ENCODE results near the gene SSTR5. TPM values are rescaled to one million over a fixed set of nuclear protein-coding genes. Genes with fewer than 3 reads are reported as not detected.

Gene SSTR5
- total RNA-seq, 5 donors from 2014 or later (not counting 1 experiment from before 2014, with no cell fraction given) = not detected

DNA sequence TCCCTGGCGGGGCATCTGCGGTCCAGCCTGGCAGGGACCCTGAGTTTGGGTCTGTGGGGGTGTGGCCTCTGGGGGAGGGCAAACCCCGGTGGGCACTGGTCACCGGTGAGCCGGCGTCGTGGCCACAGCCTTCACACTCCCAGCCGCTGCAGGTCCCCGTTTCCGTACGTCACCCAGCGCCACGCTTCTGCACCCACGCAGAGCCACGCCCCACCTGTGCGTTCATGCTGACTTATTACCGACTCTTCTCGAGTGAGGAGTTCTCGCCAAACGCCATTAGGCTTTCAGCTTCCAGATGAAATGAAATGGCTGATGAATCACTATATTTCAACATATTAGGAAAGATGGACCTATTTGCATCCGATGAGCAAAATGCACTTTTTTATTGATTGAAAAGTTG is 8.8 kb upstream of the SSTR5 start:
- ChIA-PET POLR2A (no interaction called here), CTCF (no interaction called here)
- Mint-ChIP-seq H3K4me3 (no peak overlapping the region), H3K27me3 (peaks cover 17 to 45% of the 10 kb centered on the region in 2 donors), H3K4me1 (peaks cover 0 to 8% (median 5%) of the 10 kb centered on the region in 3 donors), H3K9me3 (peaks cover 0 to 5% (median 4%) of the 10 kb centered on the region in 3 donors), H3K27ac (no peak overlapping the region), H3K36me3 (no peaks in the 10 kb centered on the region)
- Histone ChIP-seq H3K9me3 (no peaks in the 10 kb centered on the region), H3K27me3 (replicated peaks in 1 of 2; ENCODE audit: control insufficient read depth in 2 of 2, extremely low read depth in 1 of 2, insufficient read depth in 2 of 2, low read length in 1 of 2) (peaks cover 0 to 68% of the 10 kb centered on the region in 2 experiments), H3K4me3 (ENCODE audit: control insufficient read depth in 1 of 2, extremely low read depth in 1 of 2, low read length in 1 of 2) (no peak overlapping the region), H3K4me1 (ENCODE audit: control insufficient read depth in 1 of 2, extremely low read depth in 1 of 2, insufficient read depth in 2 of 2, low read length in 2 of 2) (peaks cover 0 to 3% of the 10 kb centered on the region in 2 experiments), H3K27ac (ENCODE audit: low read length) (no peak overlapping the region), H3K36me3 (ENCODE audit: control insufficient read depth in 2 of 2, extremely low read depth in 1 of 2, insufficient read depth in 1 of 2, low read length in 1 of 2) (no peaks in the 10 kb centered on the region)
- DNase-seq (no peak), ATAC-seq (replicated peaks in 1 of 4) (no peak)
- WGBS (ENCODE audit: insufficient coverage) = 83% methylated on average over 13 of the region's 21 CpGs

DNA sequence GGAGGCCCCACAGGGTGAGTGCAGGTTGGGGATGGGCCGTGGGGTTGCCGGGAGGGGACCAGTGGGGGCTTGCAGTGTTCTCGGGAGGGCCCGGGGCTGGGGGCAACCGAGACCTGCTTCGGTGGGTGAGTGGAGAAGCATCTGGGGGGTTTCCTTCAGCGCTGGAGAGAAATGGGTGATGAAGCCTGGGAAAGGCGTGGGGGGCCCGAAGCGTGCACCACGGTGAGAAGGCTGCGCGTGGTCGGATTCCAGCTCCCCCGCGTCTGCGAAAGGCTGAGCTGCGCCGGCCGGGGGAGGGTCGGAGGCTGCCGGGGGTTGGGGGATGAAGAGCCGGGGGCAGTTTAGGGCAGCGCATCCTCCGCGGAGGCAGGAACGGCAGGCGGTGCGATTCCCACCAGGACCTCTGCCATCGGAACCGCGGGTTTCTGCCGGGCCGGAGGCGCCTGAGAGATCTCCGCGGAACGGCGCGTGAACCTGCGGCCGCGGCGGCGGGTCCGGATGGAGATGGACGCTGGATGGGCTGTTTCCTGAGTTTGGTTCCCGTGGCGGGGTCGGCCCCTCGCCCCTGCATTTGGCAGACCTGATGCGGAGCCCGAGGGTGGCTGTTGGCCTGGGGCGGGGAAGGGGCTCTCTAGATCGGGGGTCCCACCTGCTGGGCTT is 6.9 kb upstream of the SSTR5 start:
- Mint-ChIP-seq H3K4me1 (peaks cover 0 to 8% (median 2%) of the 10 kb centered on the region in 3 donors), H3K9me3 (no peaks in the 10 kb centered on the region), H3K36me3 (no peaks in the 10 kb centered on the region), H3K27ac (no peak overlapping the region), H3K4me3 (no peak overlapping the region), H3K27me3 (peaks cover 17 to 57% of the 10 kb centered on the region in 2 donors)
- no peak for ATAC-seq (replicated peaks in 1 of 4)
- Histone ChIP-seq H3K9me3 (no peaks in the 10 kb centered on the region), H3K36me3 (ENCODE audit: control insufficient read depth in 2 of 2, extremely low read depth in 1 of 2, insufficient read depth in 1 of 2, low read length in 1 of 2) (no peaks in the 10 kb centered on the region), H3K27ac (ENCODE audit: low read length) (no peak overlapping the region), H3K4me1 (ENCODE audit: control insufficient read depth in 1 of 2, extremely low read depth in 1 of 2, insufficient read depth in 2 of 2, low read length in 2 of 2) (peaks cover 0 to 3% of the 10 kb centered on the region in 2 experiments), H3K27me3 (replicated peaks in 1 of 2; ENCODE audit: control insufficient read depth in 2 of 2, extremely low read depth in 1 of 2, insufficient read depth in 2 of 2, low read length in 1 of 2) (peaks cover 0 to 87% of the 10 kb centered on the region in 2 experiments), H3K4me3 (ENCODE audit: control insufficient read depth in 1 of 2, extremely low read depth in 1 of 2, low read length in 1 of 2) (no peak overlapping the region)
- CTCF ChIA-PET = no interaction called here
- WGBS (ENCODE audit: insufficient coverage) = 35% methylated on average over 48 of the region's 55 CpGs
- POLR2A ChIA-PET = no interaction called here
- no peak for DNase-seq

DNA sequence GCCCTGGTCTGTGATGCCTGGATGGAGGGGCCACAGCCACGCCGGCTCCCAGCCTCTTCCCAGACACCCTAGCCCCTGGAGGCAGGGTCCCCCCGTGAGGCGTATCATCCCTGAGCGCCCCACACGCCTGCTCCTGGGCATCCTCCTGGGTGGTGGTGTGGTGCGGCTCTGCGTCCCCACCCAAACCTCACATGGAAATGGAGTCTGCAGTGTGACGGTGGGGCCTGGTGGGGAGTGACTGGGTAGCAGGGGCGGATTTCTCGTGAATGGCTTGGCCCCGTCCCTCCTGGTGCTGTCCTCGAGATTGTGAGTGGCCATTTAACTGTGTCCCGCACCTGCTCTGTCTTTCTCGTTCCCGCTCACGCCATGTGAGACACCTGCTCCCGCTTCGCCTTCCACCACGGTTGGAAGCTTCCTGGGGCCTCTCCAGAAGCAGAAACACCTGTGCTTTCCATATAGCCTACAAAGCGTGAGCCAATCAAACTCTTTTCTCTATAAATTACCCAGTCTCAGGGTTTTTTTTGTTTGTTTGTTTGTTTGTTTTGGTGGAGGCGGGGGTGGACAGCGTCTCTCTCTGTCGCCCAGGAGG is 5.9 kb upstream of the SSTR5 start:
- Mint-ChIP-seq H3K27ac (no peak overlapping the region), H3K36me3 (no peaks in the 10 kb centered on the region), H3K4me3 (no peak overlapping the region), H3K9me3 (no peaks in the 10 kb centered on the region), H3K4me1 (peaks cover 0 to 8% (median 2%) of the 10 kb centered on the region in 3 donors), H3K27me3 (peaks cover 19 to 60% of the 10 kb centered on the region in 2 donors)
- ChIA-PET CTCF (no interaction called here), POLR2A (no interaction called here)
- H3K9me3 ChIP-seq = no peaks in the 10 kb centered on the region
- H3K4me1 ChIP-seq (ENCODE audit: control insufficient read depth in 1 of 2, extremely low read depth in 1 of 2, insufficient read depth in 2 of 2, low read length in 2 of 2) = peaks cover 0 to 3% of the 10 kb centered on the region in 2 experiments
- no peaks in the 10 kb centered on the region for H3K36me3 ChIP-seq (ENCODE audit: control insufficient read depth in 2 of 2, extremely low read depth in 1 of 2, insufficient read depth in 1 of 2, low read length in 1 of 2)
- peaks cover 0 to 96% of the 10 kb centered on the region in 2 experiments for H3K27me3 ChIP-seq (replicated peaks in 1 of 2; ENCODE audit: control insufficient read depth in 2 of 2, extremely low read depth in 1 of 2, insufficient read depth in 2 of 2, low read length in 1 of 2)
- no peak overlapping the region for H3K27ac ChIP-seq (ENCODE audit: low read length)
- ATAC-seq (replicated peaks in 1 of 4) (no peak), DNase-seq (no peak)
- H3K4me3 ChIP-seq (ENCODE audit: control insufficient read depth in 1 of 2, extremely low read depth in 1 of 2, low read length in 1 of 2) = no peak overlapping the region
- WGBS (ENCODE audit: insufficient coverage) = 64% methylated on average over 14 of the region's 24 CpGs

DNA sequence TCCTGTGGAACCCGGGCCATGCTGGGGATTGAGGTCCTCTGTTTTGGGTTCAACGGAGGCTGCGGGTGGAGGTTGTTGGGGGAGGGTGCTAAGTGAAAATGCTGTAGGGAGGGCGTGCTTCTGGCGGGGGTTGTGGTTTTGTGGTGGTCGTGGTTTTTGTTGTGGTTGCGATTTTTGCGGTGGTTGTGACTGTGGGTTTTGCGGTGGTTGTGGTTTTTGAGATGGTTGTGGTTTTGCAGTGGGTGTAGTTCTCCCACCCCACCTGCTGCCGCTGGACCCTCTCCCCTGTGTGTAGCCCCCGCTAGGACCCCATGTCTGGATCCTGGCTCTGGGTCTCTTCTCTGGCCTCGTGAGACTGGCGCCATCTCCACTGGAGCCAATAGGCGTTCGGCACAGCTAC is 4.9 kb upstream of the SSTR5 start:
- Histone ChIP-seq H3K36me3 (ENCODE audit: control insufficient read depth in 2 of 2, extremely low read depth in 1 of 2, insufficient read depth in 1 of 2, low read length in 1 of 2) (no peaks in the 10 kb centered on the region), H3K27ac (ENCODE audit: low read length) (no peak overlapping the region), H3K27me3 (replicated peaks in 1 of 2; ENCODE audit: control insufficient read depth in 2 of 2, extremely low read depth in 1 of 2, insufficient read depth in 2 of 2, low read length in 1 of 2) (peaks cover 0 to 95% of the 10 kb centered on the region in 2 experiments), H3K4me3 (ENCODE audit: control insufficient read depth in 1 of 2, extremely low read depth in 1 of 2, low read length in 1 of 2) (no peak overlapping the region), H3K4me1 (ENCODE audit: control insufficient read depth in 1 of 2, extremely low read depth in 1 of 2, insufficient read depth in 2 of 2, low read length in 2 of 2) (peaks cover 0 to 3% of the 10 kb centered on the region in 2 experiments), H3K9me3 (no peaks in the 10 kb centered on the region)
- Mint-ChIP-seq H3K27ac (peak overlapping the region; percentile 15 to 58), H3K4me1 (peaks cover 1 to 8% (median 2%) of the 10 kb centered on the region in 3 donors), H3K27me3 (peaks cover 19 to 64% of the 10 kb centered on the region in 2 donors), H3K9me3 (no peaks in the 10 kb centered on the region), H3K36me3 (no peaks in the 10 kb centered on the region), H3K4me3 (no peak overlapping the region)
- DNase-seq (no peak), ATAC-seq (replicated peaks in 1 of 4) (no peak)
- CTCF ChIA-PET = no interaction called here
- 46% methylated on average over 15 of the region's 15 CpGs for WGBS (ENCODE audit: insufficient coverage)
- POLR2A ChIA-PET = no interaction called here

DNA sequence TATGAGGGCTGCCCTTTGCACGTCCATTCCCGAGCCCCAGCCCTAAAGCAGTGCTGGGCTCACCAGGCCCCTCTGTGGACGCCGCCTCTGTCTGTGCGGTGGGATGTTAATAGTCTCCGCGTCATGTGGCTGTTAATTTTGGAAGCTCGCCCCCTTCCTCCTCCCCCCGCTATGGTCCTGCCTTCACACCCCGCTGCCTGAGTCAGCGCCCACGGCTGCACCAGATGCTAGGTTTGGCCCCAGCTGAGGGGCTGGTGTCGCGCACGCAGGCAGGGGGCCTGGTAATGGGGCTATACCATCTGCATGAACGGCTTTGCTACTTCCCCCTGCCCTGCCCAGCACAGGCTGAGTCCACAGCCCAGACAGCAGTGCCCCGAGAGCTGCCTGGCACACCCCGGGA is 4.1 kb upstream of the SSTR5 start:
- H3K27me3 Mint-ChIP-seq = peaks cover 19 to 64% of the 10 kb centered on the region in 2 donors
- CTCF ChIA-PET = no interaction called here
- H3K27ac Mint-ChIP-seq = no peak overlapping the region
- no peak overlapping the region for H3K4me3 Mint-ChIP-seq
- 72% methylated on average over 9 of the region's 18 CpGs for WGBS (ENCODE audit: insufficient coverage)
- peaks cover 0 to 93% of the 10 kb centered on the region in 2 experiments for H3K27me3 ChIP-seq (replicated peaks in 1 of 2; ENCODE audit: control insufficient read depth in 2 of 2, extremely low read depth in 1 of 2, insufficient read depth in 2 of 2, low read length in 1 of 2)
- DNase-seq = no peak
- no peaks in the 10 kb centered on the region for H3K9me3 ChIP-seq
- H3K4me1 Mint-ChIP-seq = peaks cover 1 to 8% (median 2%) of the 10 kb centered on the region in 3 donors
- H3K36me3 Mint-ChIP-seq = no peaks in the 10 kb centered on the region
- POLR2A ChIA-PET = no interaction called here
- no peak overlapping the region for H3K4me3 ChIP-seq (ENCODE audit: control insufficient read depth in 1 of 2, extremely low read depth in 1 of 2, low read length in 1 of 2)
- no peaks in the 10 kb centered on the region for H3K36me3 ChIP-seq (ENCODE audit: control insufficient read depth in 2 of 2, extremely low read depth in 1 of 2, insufficient read depth in 1 of 2, low read length in 1 of 2)
- ATAC-seq (replicated peaks in 1 of 4) = no peak
- peaks cover 0 to 3% of the 10 kb centered on the region in 2 experiments for H3K4me1 ChIP-seq (ENCODE audit: control insufficient read depth in 1 of 2, extremely low read depth in 1 of 2, insufficient read depth in 2 of 2, low read length in 2 of 2)
- no peaks in the 10 kb centered on the region for H3K9me3 Mint-ChIP-seq
- H3K27ac ChIP-seq (ENCODE audit: low read length) = no peak overlapping the region

DNA sequence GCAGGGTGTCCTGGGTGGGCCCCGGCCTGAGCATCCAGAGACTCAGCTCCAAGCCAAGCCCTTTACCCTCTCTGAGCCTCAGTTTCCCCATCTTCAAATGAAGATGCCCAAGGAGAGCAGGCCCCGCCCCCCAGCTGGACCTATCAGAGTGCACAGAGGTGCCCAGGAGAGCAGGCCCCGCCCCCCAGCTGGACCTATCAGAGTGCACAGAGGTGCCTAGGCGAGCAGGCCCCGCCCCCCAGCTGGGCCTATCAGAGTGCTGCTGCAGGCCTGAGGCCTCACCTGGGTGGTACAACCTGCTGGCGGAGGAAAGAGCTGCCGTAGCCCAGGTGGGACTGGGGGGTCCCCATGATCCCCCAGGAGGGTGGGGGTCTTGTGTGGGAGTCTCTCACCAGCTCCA is 3.4 kb upstream of the SSTR5 start:
- Histone ChIP-seq H3K36me3 (ENCODE audit: control insufficient read depth in 2 of 2, extremely low read depth in 1 of 2, insufficient read depth in 1 of 2, low read length in 1 of 2) (no peaks in the 10 kb centered on the region), H3K9me3 (no peaks in the 10 kb centered on the region), H3K4me1 (ENCODE audit: control insufficient read depth in 1 of 2, extremely low read depth in 1 of 2, insufficient read depth in 2 of 2, low read length in 2 of 2) (peaks cover 0 to 3% of the 10 kb centered on the region in 2 experiments), H3K4me3 (ENCODE audit: control insufficient read depth in 1 of 2, extremely low read depth in 1 of 2, low read length in 1 of 2) (no peak overlapping the region), H3K27me3 (replicated peaks in 1 of 2; ENCODE audit: control insufficient read depth in 2 of 2, extremely low read depth in 1 of 2, insufficient read depth in 2 of 2, low read length in 1 of 2) (peaks cover 0 to 96% of the 10 kb centered on the region in 2 experiments), H3K27ac (ENCODE audit: low read length) (no peak overlapping the region)
- Mint-ChIP-seq H3K9me3 (no peaks in the 10 kb centered on the region), H3K4me3 (no peak overlapping the region), H3K27me3 (peaks cover 19 to 62% of the 10 kb centered on the region in 2 donors), H3K4me1 (peaks cover 1 to 8% (median 2%) of the 10 kb centered on the region in 3 donors), H3K36me3 (no peaks in the 10 kb centered on the region), H3K27ac (no peak overlapping the region)
- DNase-seq = no peak
- CTCF ChIA-PET = interaction anchor here in 1 of 2 donors (0.7 kb wide), 1 partner anchor 503 kb away, joined by 4 read pairs; no protein-coding TSS in a partner anchor
- ATAC-seq (replicated peaks in 1 of 4) = no peak
- WGBS (ENCODE audit: insufficient coverage) = 81% methylated on average over 5 of the region's 7 CpGs
- POLR2A ChIA-PET = no interaction called here
